Calu3 (cell line): Measurements from ENCODE around the gene NEK11. TPM values are rescaled to one million over a fixed set of nuclear protein-coding genes. Genes with fewer than 3 reads are reported as not detected.

Source experiments
- BruUV-seq: library from RNA; stranded (reverse); fragments of 400-500 nt; replicated peaks from 2 replicates; lab custom pipeline; 2021; lab: Mats Ljungman, UMichigan
- CTCF ChIA-PET: fragments of 300-600 bp; sonication (Branson Sonifier 250); formaldehyde crosslinking; loops from one replicate; lab custom pipeline; 2022; ENCODE audit warnings: antibody characterized with exemption; lab: Charles Lee
- DNase-seq: peaks from one replicate; pipeline ENCODE4 v3.0.0; 2022
- H3K27ac Mint-ChIP-seq: one replicate; pipeline ENCODE4 v1.8.0; 2022; ENCODE audit warnings: mixed read lengths; ENCODE audit not compliant: unreplicated experiment
- H3K27me3 Mint-ChIP-seq: one replicate; pipeline ENCODE4 v1.8.0; 2022; ENCODE audit warnings: mixed read lengths; ENCODE audit not compliant: unreplicated experiment
- H3K36me3 Mint-ChIP-seq: one replicate; pipeline ENCODE4 v1.8.0; 2022; ENCODE audit warnings: mild to moderate bottlenecking, moderate library complexity, mixed read lengths; ENCODE audit not compliant: insufficient read depth, unreplicated experiment
- H3K4me1 Mint-ChIP-seq: one replicate; pipeline ENCODE4 v1.8.0; 2022; ENCODE audit warnings: mild to moderate bottlenecking, low read depth, mixed read lengths; ENCODE audit not compliant: unreplicated experiment
- H3K4me3 Mint-ChIP-seq: one replicate; pipeline ENCODE4 v1.8.0; 2022; ENCODE audit warnings: mild to moderate bottlenecking, low read depth, moderate library complexity, mixed read lengths; ENCODE audit not compliant: unreplicated experiment
- H3K9me3 Mint-ChIP-seq: one replicate; pipeline ENCODE4 v1.8.0; 2022; ENCODE audit warnings: low read depth, mixed read lengths; ENCODE audit not compliant: unreplicated experiment
- intact Hi-C: fragments of 100-400 bp; cut with micrococcal nuclease; formaldehyde crosslinking; loops from one replicate; pipeline ENCODE4 v1.10.0; 2022; ENCODE audit not compliant: unreplicated experiment
- total RNA-seq: library from RNA; stranded (reverse); gene quantifications from 2 replicates; pipeline ENCODE4 v1.2.3, GENCODE V29; 2022
- TF ChIP-seq, protein P1 (sequence below): fragments of 200-600 bp; IDR thresholded peaks from one replicate; pipeline ENCODE4 v1.8.0; 2022; ENCODE audit warnings: antibody characterized with exemption; ENCODE audit not compliant: unreplicated experiment

The NEK11 gene
- total RNA-seq, 1 experiment from 2014 or later = 23.9 TPM

GRCh38 chr3:131143802-131144201 is 117.1 kb downstream of the NEK11 start:
- H3K27ac Mint-ChIP-seq = no peak overlapping the region
- no peaks in the 10 kb centered on the region for H3K4me1 Mint-ChIP-seq
- H3K4me3 Mint-ChIP-seq = no peak overlapping the region
- no peaks in the 10 kb centered on the region for H3K9me3 Mint-ChIP-seq
- DNase-seq = no peak
- BruUV-seq = no TSS peak
- no peaks in the 10 kb centered on the region for H3K36me3 Mint-ChIP-seq
- no peaks in the 10 kb centered on the region for H3K27me3 Mint-ChIP-seq
- TF ChIP-seq, protein P1, sequence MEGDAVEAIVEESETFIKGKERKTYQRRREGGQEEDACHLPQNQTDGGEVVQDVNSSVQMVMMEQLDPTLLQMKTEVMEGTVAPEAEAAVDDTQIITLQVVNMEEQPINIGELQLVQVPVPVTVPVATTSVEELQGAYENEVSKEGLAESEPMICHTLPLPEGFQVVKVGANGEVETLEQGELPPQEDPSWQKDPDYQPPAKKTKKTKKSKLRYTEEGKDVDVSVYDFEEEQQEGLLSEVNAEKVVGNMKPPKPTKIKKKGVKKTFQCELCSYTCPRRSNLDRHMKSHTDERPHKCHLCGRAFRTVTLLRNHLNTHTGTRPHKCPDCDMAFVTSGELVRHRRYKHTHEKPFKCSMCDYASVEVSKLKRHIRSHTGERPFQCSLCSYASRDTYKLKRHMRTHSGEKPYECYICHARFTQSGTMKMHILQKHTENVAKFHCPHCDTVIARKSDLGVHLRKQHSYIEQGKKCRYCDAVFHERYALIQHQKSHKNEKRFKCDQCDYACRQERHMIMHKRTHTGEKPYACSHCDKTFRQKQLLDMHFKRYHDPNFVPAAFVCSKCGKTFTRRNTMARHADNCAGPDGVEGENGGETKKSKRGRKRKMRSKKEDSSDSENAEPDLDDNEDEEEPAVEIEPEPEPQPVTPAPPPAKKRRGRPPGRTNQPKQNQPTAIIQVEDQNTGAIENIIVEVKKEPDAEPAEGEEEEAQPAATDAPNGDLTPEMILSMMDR = no peak
- CTCF ChIA-PET = no interaction called here
- intact Hi-C loops = loop anchor here (5.0 kb wide), 1 partner anchor 112 kb away; no protein-coding TSS in a partner anchor

- Mint-ChIP-seq H3K27ac (no peak overlapping the region), H3K36me3 (no peaks in the 10 kb centered on the region), H3K4me3 (no peak overlapping the region), H3K9me3 (no peaks in the 10 kb centered on the region), H3K27me3 (no peaks in the 10 kb centered on the region), H3K4me1 (no peaks in the 10 kb centered on the region)
- TF ChIP-seq, protein P1 = no peak
- intact Hi-C loops = no loop called here
- no TSS peak for BruUV-seq
- CTCF ChIA-PET = interaction anchor here (0.6 kb wide), 1 partner anchor 1452 kb away, joined by 3 read pairs; no protein-coding TSS in a partner anchor
- DNase-seq = no peak
These were observed 120.9 kb downstream of the NEK11 start for GRCh38 chr3:131147534-131147933.

GRCh38 chr3:131158434-131158833 is 131.8 kb downstream of the NEK11 start:
- intact Hi-C loops = no loop called here
- TF ChIP-seq, protein P1 = no peak
- DNase-seq = no peak
- Mint-ChIP-seq H3K4me3 (no peak overlapping the region), H3K36me3 (no peaks in the 10 kb centered on the region), H3K27me3 (no peaks in the 10 kb centered on the region), H3K9me3 (no peaks in the 10 kb centered on the region), H3K4me1 (no peaks in the 10 kb centered on the region), H3K27ac (no peak overlapping the region)
- CTCF ChIA-PET = no interaction called here
- no TSS peak for BruUV-seq

GRCh38 chr3:131162516-131162915 is 135.8 kb downstream of the NEK11 start:
- DNase-seq = no peak
- no TSS peak for BruUV-seq
- intact Hi-C loops = no loop called here
- Mint-ChIP-seq H3K4me1 (no peaks in the 10 kb centered on the region), H3K27ac (no peak overlapping the region), H3K27me3 (no peaks in the 10 kb centered on the region), H3K36me3 (no peaks in the 10 kb centered on the region), H3K4me3 (no peak overlapping the region), H3K9me3 (no peaks in the 10 kb centered on the region)
- TF ChIP-seq, protein P1 = no peak
- CTCF ChIA-PET = interaction anchor here (0.8 kb wide), 1 partner anchor 1493 kb away, joined by 3 read pairs; no protein-coding TSS in a partner anchor
